ENCODE results near the gene MLLT10.
"Not testable (repeated sequence)": the region's sequence is repeated elsewhere in the genome, so short reads cannot be mapped to it uniquely, and the experiment has no call there.

The MLLT10 gene

GRCh38 chr10:21607907-21608306, 73.9 kb downstream of the MLLT10 start:
- H3K4me3 ChIP-seq (ENCODE audit: low read depth, low read length) = no peak overlapping the region
- DNase-seq (ENCODE audit: low read depth) = no peak
- no peak for TF ChIP-seq CTCF (IDR thresholded peaks at IDR 0.05; ENCODE audit: low read depth, low read length)

- TF ChIP-seq MYC (IDR thresholded peaks at IDR 0.05; ENCODE audit: low read depth, low read length) (no peak), MAX (IDR thresholded peaks at IDR 0.05; ENCODE audit: low read depth, low read length) (no peak), CTCF (IDR thresholded peaks at IDR 0.05; ENCODE audit: low read depth, low read length) (no peak), POLR2A (IDR thresholded peaks at IDR 0.05; ENCODE audit: extremely low read depth, insufficient read length) (no peak)
- DNase-seq (ENCODE audit: low read depth) = no peak
- no peak overlapping the region for H3K4me3 ChIP-seq (ENCODE audit: low read depth, low read length)
Measured at GRCh38 chr10:21614000-21614399, 80.0 kb downstream of the MLLT10 start.

- peak; percentile 50 for DNase-seq (ENCODE audit: low read depth)
- no peak overlapping the region for H3K4me3 ChIP-seq (ENCODE audit: low read depth, low read length)
Measured at GRCh38 chr10:21617267-21617666, 83.2 kb downstream of the MLLT10 start.

GRCh38 chr10:21623291-21623690, 89.3 kb downstream of the MLLT10 start:
- no peak for DNase-seq (ENCODE audit: low read depth)
- TF ChIP-seq CTCF (IDR thresholded peaks at IDR 0.05; ENCODE audit: low read depth, low read length) (no peak), POLR2A (IDR thresholded peaks at IDR 0.05; ENCODE audit: extremely low read depth, insufficient read length) (no peak), MYC (IDR thresholded peaks at IDR 0.05; ENCODE audit: low read depth, low read length) (no peak), MAX (IDR thresholded peaks at IDR 0.05; ENCODE audit: low read depth, low read length) (no peak)
- no peak overlapping the region for H3K4me3 ChIP-seq (ENCODE audit: low read depth, low read length)

More at GRCh38 chr10:21617267-21617666, 83.2 kb downstream of the MLLT10 start:
- TF ChIP-seq POLR2A (IDR thresholded peaks at IDR 0.05; ENCODE audit: extremely low read depth, insufficient read length) = no peak
- 0 out of 2 replicates have a peak, but pooled peaks have one; percentile 8 for TF ChIP-seq MYC (IDR thresholded peaks at IDR 0.05; ENCODE audit: low read depth, low read length)

GRCh38 chr10:21624421-21624820, 90.4 kb downstream of the MLLT10 start:
- not testable (repeated sequence) for DNase-seq (ENCODE audit: low read depth); H3K4me3 ChIP-seq (ENCODE audit: low read depth, low read length)

GRCh38 chr10:21624951-21625350, 90.9 kb downstream of the MLLT10 start:
- no peak overlapping the region for H3K4me3 ChIP-seq (ENCODE audit: low read depth, low read length)
- TF ChIP-seq MYC (IDR thresholded peaks at IDR 0.05; ENCODE audit: low read depth, low read length) (no peak), POLR2A (IDR thresholded peaks at IDR 0.05; ENCODE audit: extremely low read depth, insufficient read length) (no peak), CTCF (IDR thresholded peaks at IDR 0.05; ENCODE audit: low read depth, low read length) (no peak), MAX (IDR thresholded peaks at IDR 0.05; ENCODE audit: low read depth, low read length) (no peak)
- DNase-seq (ENCODE audit: low read depth) = peak; percentile 5

GRCh38 chr10:21625623-21626229, 91.7 kb downstream of the MLLT10 start:
- TF ChIP-seq MYC (IDR thresholded peaks at IDR 0.05; ENCODE audit: low read depth, low read length) (no peak), CTCF (IDR thresholded peaks at IDR 0.05; ENCODE audit: low read depth, low read length) (no peak), POLR2A (IDR thresholded peaks at IDR 0.05; ENCODE audit: extremely low read depth, insufficient read length) (no peak), MAX (IDR thresholded peaks at IDR 0.05; ENCODE audit: low read depth, low read length) (no peak)
- DNase-seq (ENCODE audit: low read depth) = no peak
- H3K4me3 ChIP-seq (ENCODE audit: low read depth, low read length) = no peak overlapping the region

All from NB4 (cell line).